CD4-positive, alpha-beta T cell treated with Interleukin-15 for 4 hours (primary cell): ENCODE results near the gene SURF4.
"Not testable (repeated sequence)": the region's sequence is repeated elsewhere in the genome, so short reads cannot be mapped to it uniquely, and the experiment has no call there.

Experiments used
- DNase-seq: peaks from one replicate; pipeline ENCODE4 v3.0.0-alpha.2; 2020; ENCODE audit warnings: low spot score

Gene SURF4

GRCh38 chr9:133334161-133334560, 41.7 kb downstream of the SURF4 start:
- DNase-seq, result no peak

DNA sequence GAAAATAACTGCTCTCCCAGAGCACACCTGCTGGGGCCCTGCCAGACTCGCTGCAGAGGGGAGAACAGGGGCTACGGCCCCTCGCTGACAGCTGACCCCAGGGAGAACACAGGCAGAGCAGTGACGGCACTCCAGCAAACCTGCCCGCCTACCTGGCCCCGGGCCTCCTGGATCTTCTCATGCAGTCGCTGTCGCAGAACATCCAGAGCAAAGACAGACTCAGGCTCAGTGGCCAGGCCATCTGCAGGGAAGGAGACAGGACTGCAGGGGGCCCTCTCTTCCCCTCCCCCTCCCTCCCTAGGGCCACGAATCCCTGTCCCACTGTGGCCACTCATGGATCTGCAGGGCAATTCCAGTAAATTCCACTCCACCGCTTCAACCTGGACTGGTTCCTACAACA, 42.3 kb downstream of the SURF4 start:
- DNase-seq, result no peak

GRCh38 chr9:133333011-133333410, 42.8 kb downstream of the SURF4 start:
- no peak for DNase-seq

DNA sequence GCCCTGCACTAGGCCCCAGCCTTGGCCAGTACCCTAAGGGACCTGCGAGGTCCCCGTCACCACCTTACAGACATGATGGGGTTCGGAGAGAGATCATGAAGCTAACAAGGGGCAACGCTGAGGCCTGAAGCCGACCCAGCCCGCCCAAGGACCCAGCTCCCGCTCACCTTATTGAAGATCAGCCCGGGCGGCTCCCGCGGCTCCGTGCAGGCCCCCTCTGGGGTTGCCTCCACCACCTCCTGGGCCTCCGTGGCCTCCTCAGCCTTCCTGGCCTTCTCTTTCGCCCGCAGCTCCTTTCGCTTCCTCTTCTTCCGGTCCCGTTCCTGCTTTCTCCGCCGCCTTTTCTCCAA, 43.5 kb downstream of the SURF4 start:
- no peak for DNase-seq

DNA sequence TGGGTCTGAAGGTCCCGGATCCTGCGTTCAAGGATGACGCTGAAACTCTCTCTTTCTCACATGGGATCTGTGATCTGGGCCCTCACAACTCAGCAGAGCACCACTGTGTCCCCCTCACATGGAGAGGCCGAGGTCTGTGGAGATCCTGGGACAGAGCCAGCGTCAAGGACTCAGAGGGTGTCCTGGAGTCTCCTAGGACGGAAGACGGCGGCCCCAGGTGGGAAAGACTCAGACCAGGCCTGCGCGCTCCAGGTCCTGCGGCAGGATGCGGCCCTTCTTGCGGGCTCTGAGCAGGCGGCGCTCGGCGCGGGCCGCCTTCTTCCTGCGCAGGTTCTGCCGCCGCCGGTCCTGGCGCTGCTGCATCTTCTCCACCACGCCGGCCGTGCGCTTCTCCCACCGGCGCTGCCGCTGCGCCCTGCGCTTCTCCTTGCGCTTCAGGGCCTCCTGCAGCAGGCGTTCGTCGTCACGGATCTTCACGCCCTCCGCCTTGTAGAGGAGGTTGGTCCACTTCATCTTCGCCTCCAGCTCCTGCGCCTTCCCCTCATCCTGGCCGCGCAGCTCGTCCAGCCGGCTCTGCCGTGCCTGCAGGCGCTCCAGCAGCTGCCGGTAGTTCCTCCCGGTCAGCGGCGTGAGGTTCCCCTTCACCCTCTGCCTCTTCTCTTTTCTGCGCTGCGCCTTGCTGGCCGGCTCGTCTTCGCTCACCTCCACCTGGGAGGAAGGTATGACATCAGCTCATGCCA, 44.0 kb downstream of the SURF4 start:
- no peak for DNase-seq

GRCh38 chr9:133331221-133331620, 44.6 kb downstream of the SURF4 start:
- no peak for DNase-seq

GRCh38 chr9:133329306-133330156, 46.3 kb downstream of the SURF4 start:
- DNase-seq, result not testable (repeated sequence)

DNA sequence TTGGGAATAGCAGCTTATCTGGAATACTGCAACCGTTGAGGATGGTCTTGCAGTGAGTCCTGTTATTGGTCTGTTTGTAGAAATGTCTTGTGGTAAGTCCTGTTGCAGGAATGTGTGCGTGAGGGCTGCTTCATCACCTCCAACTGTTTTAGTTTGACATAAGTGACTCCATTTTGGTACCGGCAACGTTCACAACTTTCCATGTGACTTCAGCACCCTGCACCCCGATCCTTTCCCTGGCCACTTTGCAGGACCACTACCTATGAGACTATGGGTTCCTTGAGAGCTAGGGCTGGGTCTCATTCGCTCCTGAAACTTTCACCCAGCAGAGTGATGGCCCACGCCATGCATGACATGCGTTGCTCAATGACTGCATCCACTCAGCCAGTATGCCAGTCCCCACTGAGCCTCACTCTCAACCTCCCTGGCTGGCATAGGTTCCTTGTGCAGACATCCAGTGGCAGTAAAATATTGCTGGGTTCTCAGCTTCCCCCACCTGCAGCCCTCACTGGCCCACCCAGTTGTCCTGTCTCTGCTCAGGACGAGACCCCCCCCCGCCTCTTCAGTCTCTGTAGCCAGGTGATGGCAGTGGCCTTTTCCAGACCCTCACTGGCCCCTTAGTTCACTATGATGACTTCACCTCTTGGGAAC, 47.9 kb downstream of the SURF4 start:
- DNase-seq, result no peak

- DNase-seq, result not testable (repeated sequence)
These were observed 48.8 kb downstream of the SURF4 start for GRCh38 chr9:133327021-133327420.

DNA sequence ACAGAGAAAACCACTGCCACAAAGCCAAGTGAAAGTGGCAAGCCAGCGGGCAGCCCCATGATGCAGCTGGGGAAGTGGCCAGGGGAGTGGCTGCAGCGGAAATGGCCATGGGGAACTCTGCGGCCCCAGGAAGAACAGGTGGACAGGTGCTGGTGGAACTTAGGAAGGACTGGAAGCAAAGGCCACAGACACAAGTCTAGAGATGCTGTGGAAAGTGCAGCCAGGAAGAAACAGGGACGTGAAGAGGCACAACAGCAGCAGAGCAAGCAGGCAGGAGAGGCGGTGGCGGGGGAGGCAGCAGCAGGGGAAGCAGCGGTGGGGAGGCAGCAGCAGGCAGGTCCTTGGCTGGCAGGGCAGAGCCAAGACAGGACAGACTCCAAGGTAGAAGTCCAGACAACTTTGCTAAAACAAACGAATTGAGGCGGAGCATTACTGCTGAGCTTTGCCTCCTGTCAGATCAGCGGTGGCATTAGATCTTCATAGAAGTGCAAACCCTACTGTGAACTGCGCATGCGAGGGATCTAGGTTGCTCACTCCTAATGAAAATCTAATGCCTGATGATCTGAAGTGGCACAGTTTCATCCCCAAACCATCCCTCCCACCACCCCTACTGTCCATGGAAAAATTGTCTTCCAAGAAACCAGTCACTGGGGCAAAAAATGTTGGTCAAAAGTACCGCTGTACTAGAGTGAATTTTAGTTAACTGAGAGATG, 51.7 kb downstream of the SURF4 start:
- DNase-seq, result no peak

DNA sequence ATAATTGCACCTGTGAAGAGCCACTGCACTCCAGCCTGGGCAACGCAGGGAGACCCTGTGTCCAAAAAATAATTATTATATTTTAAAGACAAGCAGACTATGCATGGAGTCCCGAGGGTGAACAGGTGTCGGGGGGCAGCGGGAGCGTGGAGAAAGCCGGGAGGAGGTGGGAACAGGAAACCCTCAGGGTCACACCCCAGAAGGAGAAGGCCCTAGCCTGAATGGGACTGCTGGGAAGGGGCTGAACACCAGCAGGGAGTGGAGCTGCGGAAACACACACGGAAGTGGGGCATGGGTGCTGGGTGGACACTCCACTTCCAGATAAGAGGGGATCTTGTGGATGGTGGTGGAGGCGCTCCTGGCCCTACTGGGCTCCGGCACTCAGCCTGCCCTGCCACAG, 52.6 kb downstream of the SURF4 start:
- DNase-seq, result no peak

GRCh38 chr9:133322701-133323100, 53.2 kb downstream of the SURF4 start:
- no peak for DNase-seq

- DNase-seq, result no peak
These were observed 54.4 kb downstream of the SURF4 start for GRCh38 chr9:133321411-133321935.

DNA sequence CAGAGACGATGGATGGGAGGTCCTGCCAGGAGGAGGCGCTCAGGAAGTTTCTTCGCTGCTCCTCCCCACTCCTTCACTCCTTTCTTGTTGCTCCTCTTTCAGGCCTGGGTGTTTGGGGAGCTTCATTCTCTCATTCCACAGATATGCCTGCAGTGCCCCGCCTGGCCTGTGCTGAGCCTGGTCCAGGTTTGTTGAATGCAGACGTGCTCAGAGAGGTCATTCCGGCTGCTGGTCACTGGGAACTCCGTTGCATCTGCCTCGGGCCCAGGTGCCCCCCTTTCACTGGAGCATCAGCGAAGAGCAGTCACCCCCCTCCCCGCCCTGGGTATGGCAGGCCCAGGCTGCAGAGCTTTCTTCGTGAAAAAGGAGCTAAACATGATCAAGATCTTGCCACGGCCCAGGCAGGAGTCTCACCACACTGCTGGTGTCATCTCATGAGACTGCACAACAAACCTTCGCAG, 55.4 kb downstream of the SURF4 start:
- no peak for DNase-seq

DNA sequence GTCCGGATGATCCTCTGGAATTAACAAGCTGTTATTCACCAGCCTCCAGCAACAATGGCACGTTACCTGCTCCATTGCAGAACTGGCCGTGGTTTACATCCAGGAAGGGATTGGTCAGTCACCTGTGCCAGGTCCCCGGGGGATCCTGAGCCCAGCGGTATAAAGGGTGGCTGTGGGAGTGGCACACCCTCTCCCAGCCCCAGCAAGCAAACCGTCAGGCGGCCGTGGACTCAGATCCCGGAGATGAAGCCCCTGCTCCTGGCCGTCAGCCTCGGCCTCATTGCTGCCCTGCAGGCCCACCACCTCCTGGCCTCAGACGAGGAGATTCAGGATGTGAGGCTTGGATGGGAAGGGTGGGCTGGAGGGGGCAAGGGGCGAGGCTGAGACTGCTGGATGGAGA, 58.3 kb downstream of the SURF4 start:
- not testable (repeated sequence) for DNase-seq

DNA sequence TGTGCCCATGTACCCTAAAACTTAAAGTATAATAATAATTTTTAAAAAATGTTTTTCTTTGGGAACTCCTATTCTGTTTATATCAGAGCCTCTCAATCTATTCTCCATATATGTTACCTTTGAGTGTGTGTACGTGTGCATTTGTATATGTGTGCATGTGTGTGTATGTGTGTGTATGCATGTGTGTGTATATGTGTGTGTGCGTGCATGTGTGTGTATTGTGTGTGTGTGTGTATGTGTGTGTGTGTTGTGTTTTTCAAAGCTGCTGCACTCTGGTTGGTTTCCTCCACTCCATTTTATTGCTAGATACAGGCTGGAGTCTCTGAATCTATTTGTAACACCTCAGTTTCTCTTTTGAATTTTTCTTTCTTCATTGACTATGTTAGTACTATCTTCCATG, 59.9 kb downstream of the SURF4 start:
- DNase-seq, result no peak
